HEK293 (cell line): ENCODE measurements around the gene IGF1R.

Experiments
- CTCF ChIA-PET: fragments of 350-600 bp; formaldehyde crosslinking; extraction: SDS; loops from one replicate; lab custom pipeline; 2021; ENCODE audit warnings: antibody characterized with exemption; lab: Yijun Ruan, JAX
- POLR2A ChIA-PET: fragments of 300-600 bp; formaldehyde crosslinking; extraction: SDS; loops from one replicate; lab custom pipeline; 2020; ENCODE audit warnings: antibody characterized with exemption, inconsistent platforms; lab: Yijun Ruan, JAX
- H3K27ac ChIP-seq: fragments of 200-500 bp; sonication (Bioruptor generic); 2 replicates; pipeline ENCODE4 v1.5.1; 2014; ENCODE audit warnings: low read depth, low read length, control low read depth, inconsistent platforms; ENCODE audit errors: extremely low read depth
- H3K36me3 ChIP-seq, 2 experiments: fragments of 200-500 bp in 1 of 2; sonication (Bioruptor generic) in 1 of 2; 1 replicate in 1 of 2; 2 replicates in 1 of 2; pipeline ENCODE4 v1.5.1; 2014 to 2017; ENCODE audit warnings: inconsistent platforms in 2 of 2, low read length in 2 of 2; ENCODE audit not compliant: control insufficient read depth in 2 of 2, insufficient read depth in 1 of 2
- H3K4me1 ChIP-seq: fragments of 200-500 bp; sonication (Bioruptor generic); 2 replicates; pipeline ENCODE4 v1.5.1; 2014; ENCODE audit warnings: mild to moderate bottlenecking, low read length, inconsistent platforms; ENCODE audit not compliant: control insufficient read depth, insufficient read depth
- H3K4me3 ChIP-seq: 2 replicates; pipeline ENCODE4 v1.5.1; 2011; ENCODE audit warnings: low read depth, mild to moderate bottlenecking, control low read depth, low read length, moderate library complexity
- H3K9me3 ChIP-seq: fragments of 200-500 bp; sonication (Bioruptor generic); 2 replicates; pipeline ENCODE4 v1.5.1; 2014; ENCODE audit warnings: low read depth, low read length, inconsistent platforms; ENCODE audit not compliant: control insufficient read depth, insufficient read depth
- BCL11A ChIP-seq: fragments of 450-650 bp; formaldehyde crosslinking; IDR thresholded peaks from 2 replicates; pipeline ENCODE4 v1.5.1; 2016; ENCODE audit warnings: low read depth, missing biosample characterization, missing genetic modification characterization
- GFI1B ChIP-seq: fragments of 450-650 bp; formaldehyde crosslinking; IDR thresholded peaks from 2 replicates; pipeline ENCODE4 v1.5.1; 2016; ENCODE audit warnings: missing biosample characterization, missing genetic modification characterization
- GLIS1 ChIP-seq: fragments of 450-650 bp; formaldehyde crosslinking; IDR thresholded peaks from 2 replicates; pipeline ENCODE4 v1.5.1; 2016; ENCODE audit warnings: missing biosample characterization, missing genetic modification characterization
- KLF10 ChIP-seq: fragments of 450-650 bp; IDR thresholded peaks from 2 replicates; pipeline ENCODE4 v1.5.1; 2018; ENCODE audit warnings: missing biosample characterization, mild to moderate bottlenecking, missing genetic modification characterization
- PRDM1 ChIP-seq: fragments of 450-650 bp; formaldehyde crosslinking; IDR thresholded peaks from 2 replicates; pipeline ENCODE4; 2016; ENCODE audit warnings: missing biosample characterization, missing genetic modification characterization
- SETDB1 ChIP-seq: IDR thresholded peaks from one replicate; pipeline ENCODE4 v1.6.1; 2017; ENCODE audit warnings: mild to moderate bottlenecking, low read length, moderate library complexity, mixed read lengths; ENCODE audit not compliant: insufficient read length
- ZNF114 ChIP-seq: fragments of 450-650 bp; formaldehyde crosslinking; IDR thresholded peaks from 2 replicates; pipeline ENCODE4 v1.5.0; 2017; ENCODE audit warnings: missing biosample characterization, missing genetic modification characterization
- ZNF133 ChIP-seq: fragments of 450-650 bp; formaldehyde crosslinking; IDR thresholded peaks from 2 replicates; pipeline ENCODE4 v1.5.1; 2016; ENCODE audit warnings: missing biosample characterization, missing genetic modification characterization
- ZNF157 ChIP-seq: fragments of 450-650 bp; formaldehyde crosslinking; IDR thresholded peaks from 2 replicates; pipeline ENCODE4 v1.5.1; 2016; ENCODE audit warnings: missing biosample characterization, missing genetic modification characterization
- ZNF175 ChIP-seq: fragments of 450-650 bp; formaldehyde crosslinking; IDR thresholded peaks from 2 replicates; pipeline ENCODE4 v1.5.1; 2016; ENCODE audit warnings: missing biosample characterization, missing genetic modification characterization
- ZNF221 ChIP-seq: fragments of 450-650 bp; formaldehyde crosslinking; IDR thresholded peaks from 2 replicates; pipeline ENCODE4 v1.5.1; 2017; ENCODE audit warnings: missing biosample characterization, missing genetic modification characterization, borderline replicate concordance
- ZNF223 ChIP-seq: fragments of 450-650 bp; formaldehyde crosslinking; IDR thresholded peaks from 2 replicates; pipeline ENCODE4 v1.5.1; 2016; ENCODE audit warnings: missing biosample characterization, missing genetic modification characterization
- ZNF23 ChIP-seq: fragments of 450-650 bp; formaldehyde crosslinking; IDR thresholded peaks from 2 replicates; pipeline ENCODE4 v1.5.1; 2016; ENCODE audit warnings: missing biosample characterization, missing genetic modification characterization, borderline replicate concordance
- ZNF341 ChIP-seq: fragments of 450-650 bp; formaldehyde crosslinking; IDR thresholded peaks from 2 replicates; pipeline ENCODE4; 2016; ENCODE audit warnings: low read depth, missing biosample characterization, missing genetic modification characterization
- ZNF350 ChIP-seq: fragments of 450-650 bp; formaldehyde crosslinking; IDR thresholded peaks from 2 replicates; pipeline ENCODE4 v1.5.0; 2017; ENCODE audit warnings: missing biosample characterization, mild to moderate bottlenecking, missing genetic modification characterization
- ZNF404 ChIP-seq: fragments of 450-650 bp; formaldehyde crosslinking; IDR thresholded peaks from 2 replicates; pipeline ENCODE4 v1.5.1; 2017; ENCODE audit warnings: missing biosample characterization, missing genetic modification characterization
- ZNF473 ChIP-seq: fragments of 450-650 bp; formaldehyde crosslinking; IDR thresholded peaks from 2 replicates; pipeline ENCODE4 v1.5.1; 2017; ENCODE audit warnings: missing biosample characterization, missing genetic modification characterization
- ZNF510 ChIP-seq: fragments of 450-650 bp; formaldehyde crosslinking; IDR thresholded peaks from 2 replicates; pipeline ENCODE4 v1.5.1; 2018; ENCODE audit warnings: mild to moderate bottlenecking, missing genetic modification characterization, missing biosample characterization; ENCODE audit not compliant: insufficient replicate concordance
- ZNF530 ChIP-seq: fragments of 450-650 bp; formaldehyde crosslinking; IDR thresholded peaks from 2 replicates; pipeline ENCODE4 v1.5.1; 2016; ENCODE audit warnings: low read depth, missing biosample characterization, missing genetic modification characterization
- ZNF555 ChIP-seq: fragments of 450-650 bp; formaldehyde crosslinking; conservative IDR thresholded peaks from 2 replicates; pipeline ENCODE4 v1.5.1; 2017; ENCODE audit warnings: missing biosample characterization, mild to moderate bottlenecking, missing genetic modification characterization, inconsistent platforms
- ZNF560 ChIP-seq: fragments of 450-650 bp; formaldehyde crosslinking; IDR thresholded peaks from 2 replicates; pipeline ENCODE4 v1.5.1; 2017; ENCODE audit warnings: missing biosample characterization, missing genetic modification characterization, borderline replicate concordance
- ZNF561 ChIP-seq: fragments of 450-650 bp; IDR thresholded peaks from 2 replicates; pipeline ENCODE4 v1.5.1; 2018; ENCODE audit warnings: missing biosample characterization, missing genetic modification characterization, borderline replicate concordance
- ZNF670 ChIP-seq: fragments of 450-650 bp; formaldehyde crosslinking; IDR thresholded peaks from 2 replicates; pipeline ENCODE4 v1.5.1; 2016; ENCODE audit warnings: missing biosample characterization, missing genetic modification characterization, low read depth
- ZNF768 ChIP-seq: fragments of 450-650 bp; formaldehyde crosslinking; IDR thresholded peaks from 2 replicates; pipeline ENCODE4 v1.5.1; 2018; ENCODE audit warnings: missing biosample characterization, mild to moderate bottlenecking, missing genetic modification characterization
- ZNF837 ChIP-seq: fragments of 450-650 bp; formaldehyde crosslinking; IDR thresholded peaks from 2 replicates; pipeline ENCODE4 v1.5.1; 2016; ENCODE audit warnings: missing biosample characterization, missing genetic modification characterization
- ZSCAN16 ChIP-seq: fragments of 450-650 bp; formaldehyde crosslinking; IDR thresholded peaks from 2 replicates; pipeline ENCODE4 v1.5.1; 2016; ENCODE audit warnings: missing biosample characterization, missing genetic modification characterization
- TF ChIP-seq, protein P1 (sequence below): fragments of 450-650 bp; formaldehyde crosslinking; IDR thresholded peaks from 2 replicates; pipeline ENCODE4 v1.5.1; 2016; ENCODE audit warnings: missing biosample characterization, missing genetic modification characterization
- TF ChIP-seq, protein P2 (sequence below): fragments of 450-650 bp; formaldehyde crosslinking; IDR thresholded peaks from 2 replicates; pipeline ENCODE4 v1.5.1; 2017; ENCODE audit warnings: missing biosample characterization, missing genetic modification characterization
- TF ChIP-seq, protein P3 (sequence below): fragments of 450-650 bp; formaldehyde crosslinking; IDR thresholded peaks from 2 replicates; pipeline ENCODE4 v1.5.1; 2016; ENCODE audit warnings: missing biosample characterization, missing genetic modification characterization
- TF ChIP-seq, protein P4 (sequence below): fragments of 450-650 bp; formaldehyde crosslinking; IDR thresholded peaks from 2 replicates; pipeline ENCODE4 v1.5.1; 2016; ENCODE audit warnings: missing biosample characterization, missing genetic modification characterization, low read depth

The IGF1R gene

DNA sequence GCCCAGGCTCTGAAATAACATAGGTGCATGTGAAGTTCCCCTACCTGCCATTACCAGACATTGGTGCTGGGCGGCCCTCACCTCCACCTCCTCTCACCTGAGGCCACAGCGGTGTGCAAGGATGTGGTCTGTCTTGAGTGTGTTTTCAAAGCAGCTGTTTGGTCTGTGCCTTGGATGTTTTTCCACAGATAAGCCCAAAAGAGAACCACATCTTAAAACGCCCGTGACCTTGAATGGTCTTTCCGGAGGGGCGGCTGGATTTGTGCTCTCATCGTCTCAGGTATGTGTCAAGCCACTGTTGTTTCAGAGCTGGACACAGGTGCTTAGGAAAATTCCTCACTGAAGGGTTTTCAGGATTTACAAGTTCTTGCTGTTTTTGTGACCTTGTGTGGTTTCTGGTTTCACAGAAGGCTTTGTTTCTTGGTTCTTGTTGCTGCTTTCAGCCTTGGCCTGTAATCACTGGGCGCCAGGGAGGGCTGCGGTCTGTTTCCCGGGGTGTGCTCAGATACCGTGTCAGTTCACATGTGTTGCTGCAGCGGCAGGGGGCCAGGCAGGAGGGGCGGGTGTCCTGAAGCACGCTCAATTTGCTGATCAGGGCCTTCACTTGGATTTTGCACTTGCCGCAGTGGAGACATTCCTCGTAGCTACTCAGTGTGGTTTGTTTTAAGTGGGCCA is 128.4 kb downstream of the IGF1R start (continued):
- TF ChIP-seq KLF10 (tag by site-specific recombination) (peak; percentile 55; the same call in 1 of the 2 replicates), ZNF473 (no peak), ZNF670 (tag by site-specific recombination) (no peak), ZNF555 (tag by site-specific recombination) (no peak), ZSCAN16 (tag by site-specific recombination) (no peak), GLIS1 (tag by site-specific recombination) (peak; percentile 99), ZNF530 (no peak), ZNF221 (no peak), ZNF404 (tag by site-specific recombination) (no peak), ZNF350 (no peak), ZNF157 (tag by site-specific recombination) (no peak), ZNF510 (no peak), GFI1B (tag by site-specific recombination) (peak; percentile 73; the same call in 1 of the 2 replicates), ZNF561 (peak; percentile 76; the same call in 1 of the 2 replicates), ZNF175 (tag by site-specific recombination) (no peak), ZNF133 (no peak), ZNF114 (no peak)
- TF ChIP-seq, protein P1, sequence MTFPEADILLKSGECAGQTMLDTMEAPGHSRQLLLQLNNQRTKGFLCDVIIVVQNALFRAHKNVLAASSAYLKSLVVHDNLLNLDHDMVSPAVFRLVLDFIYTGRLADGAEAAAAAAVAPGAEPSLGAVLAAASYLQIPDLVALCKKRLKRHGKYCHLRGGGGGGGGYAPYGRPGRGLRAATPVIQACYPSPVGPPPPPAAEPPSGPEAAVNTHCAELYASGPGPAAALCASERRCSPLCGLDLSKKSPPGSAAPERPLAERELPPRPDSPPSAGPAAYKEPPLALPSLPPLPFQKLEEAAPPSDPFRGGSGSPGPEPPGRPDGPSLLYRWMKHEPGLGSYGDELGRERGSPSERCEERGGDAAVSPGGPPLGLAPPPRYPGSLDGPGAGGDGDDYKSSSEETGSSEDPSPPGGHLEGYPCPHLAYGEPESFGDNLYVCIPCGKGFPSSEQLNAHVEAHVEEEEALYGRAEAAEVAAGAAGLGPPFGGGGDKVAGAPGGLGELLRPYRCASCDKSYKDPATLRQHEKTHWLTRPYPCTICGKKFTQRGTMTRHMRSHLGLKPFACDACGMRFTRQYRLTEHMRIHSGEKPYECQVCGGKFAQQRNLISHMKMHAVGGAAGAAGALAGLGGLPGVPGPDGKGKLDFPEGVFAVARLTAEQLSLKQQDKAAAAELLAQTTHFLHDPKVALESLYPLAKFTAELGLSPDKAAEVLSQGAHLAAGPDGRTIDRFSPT (tag by site-specific recombination), result peak; percentile 89
- TF ChIP-seq, protein P2, sequence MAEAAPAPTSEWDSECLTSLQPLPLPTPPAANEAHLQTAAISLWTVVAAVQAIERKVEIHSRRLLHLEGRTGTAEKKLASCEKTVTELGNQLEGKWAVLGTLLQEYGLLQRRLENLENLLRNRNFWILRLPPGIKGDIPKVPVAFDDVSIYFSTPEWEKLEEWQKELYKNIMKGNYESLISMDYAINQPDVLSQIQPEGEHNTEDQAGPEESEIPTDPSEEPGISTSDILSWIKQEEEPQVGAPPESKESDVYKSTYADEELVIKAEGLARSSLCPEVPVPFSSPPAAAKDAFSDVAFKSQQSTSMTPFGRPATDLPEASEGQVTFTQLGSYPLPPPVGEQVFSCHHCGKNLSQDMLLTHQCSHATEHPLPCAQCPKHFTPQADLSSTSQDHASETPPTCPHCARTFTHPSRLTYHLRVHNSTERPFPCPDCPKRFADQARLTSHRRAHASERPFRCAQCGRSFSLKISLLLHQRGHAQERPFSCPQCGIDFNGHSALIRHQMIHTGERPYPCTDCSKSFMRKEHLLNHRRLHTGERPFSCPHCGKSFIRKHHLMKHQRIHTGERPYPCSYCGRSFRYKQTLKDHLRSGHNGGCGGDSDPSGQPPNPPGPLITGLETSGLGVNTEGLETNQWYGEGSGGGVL (tag by site-specific recombination), result no peak
- TF ChIP-seq, protein P3, sequence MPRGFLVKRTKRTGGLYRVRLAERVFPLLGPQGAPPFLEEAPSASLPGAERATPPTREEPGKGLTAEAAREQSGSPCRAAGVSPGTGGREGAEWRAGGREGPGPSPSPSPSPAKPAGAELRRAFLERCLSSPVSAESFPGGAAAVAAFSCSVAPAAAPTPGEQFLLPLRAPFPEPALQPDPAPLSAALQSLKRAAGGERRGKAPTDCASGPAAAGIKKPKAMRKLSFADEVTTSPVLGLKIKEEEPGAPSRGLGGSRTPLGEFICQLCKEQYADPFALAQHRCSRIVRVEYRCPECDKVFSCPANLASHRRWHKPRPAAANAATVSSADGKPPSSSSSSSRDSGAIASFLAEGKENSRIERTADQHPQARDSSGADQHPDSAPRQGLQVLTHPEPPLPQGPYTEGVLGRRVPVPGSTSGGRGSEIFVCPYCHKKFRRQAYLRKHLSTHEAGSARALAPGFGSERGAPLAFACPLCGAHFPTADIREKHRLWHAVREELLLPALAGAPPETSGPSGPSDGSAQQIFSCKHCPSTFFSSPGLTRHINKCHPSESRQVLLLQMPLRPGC (tag by site-specific recombination), result 0 out of 2 replicates have a peak, but pooled peaks have one; percentile 53
- TF ChIP-seq, protein P4, sequence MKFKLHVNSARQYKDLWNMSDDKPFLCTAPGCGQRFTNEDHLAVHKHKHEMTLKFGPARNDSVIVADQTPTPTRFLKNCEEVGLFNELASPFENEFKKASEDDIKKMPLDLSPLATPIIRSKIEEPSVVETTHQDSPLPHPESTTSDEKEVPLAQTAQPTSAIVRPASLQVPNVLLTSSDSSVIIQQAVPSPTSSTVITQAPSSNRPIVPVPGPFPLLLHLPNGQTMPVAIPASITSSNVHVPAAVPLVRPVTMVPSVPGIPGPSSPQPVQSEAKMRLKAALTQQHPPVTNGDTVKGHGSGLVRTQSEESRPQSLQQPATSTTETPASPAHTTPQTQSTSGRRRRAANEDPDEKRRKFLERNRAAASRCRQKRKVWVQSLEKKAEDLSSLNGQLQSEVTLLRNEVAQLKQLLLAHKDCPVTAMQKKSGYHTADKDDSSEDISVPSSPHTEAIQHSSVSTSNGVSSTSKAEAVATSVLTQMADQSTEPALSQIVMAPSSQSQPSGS (tag by site-specific recombination), result no peak

DNA sequence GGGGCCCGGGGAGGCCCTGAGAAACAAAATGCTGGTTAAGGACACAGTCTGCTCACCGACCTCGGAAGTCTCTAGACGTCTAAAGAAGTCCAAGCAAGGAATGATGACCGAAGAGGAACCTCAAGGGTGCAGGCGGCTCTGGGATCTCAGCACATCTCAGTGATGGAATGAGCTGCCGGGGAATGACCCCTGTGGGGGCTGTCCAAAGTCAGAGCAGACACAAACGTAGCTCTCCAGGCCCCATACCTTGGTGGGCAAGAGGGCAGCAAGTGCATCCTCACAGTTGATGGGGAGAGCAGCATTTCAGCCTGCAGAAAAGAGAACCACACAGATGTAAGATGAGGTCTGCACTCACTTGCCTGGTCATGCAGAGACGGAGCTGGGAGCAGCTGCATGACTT is 129.1 kb downstream of the IGF1R start:
- POLR2A ChIA-PET, result interaction anchor here (0.6 kb wide), 1 partner anchor 49 kb away, joined by 6 read pairs; no protein-coding TSS in a partner anchor
- CTCF ChIA-PET, result interaction anchor here (0.6 to 4.6 kb wide), 7 partner anchors 10 to 1724 kb away, joined by 3 to 66 read pairs (median 13); no protein-coding TSS in a partner anchor
- no peak overlapping the region for H3K4me3 ChIP-seq
- H3K36me3 ChIP-seq, result no peaks in the 10 kb centered on the region
- peak overlapping the region; percentile 71 for H3K27ac ChIP-seq
- H3K4me1 ChIP-seq, result peaks cover 32% of the 10 kb centered on the region
- H3K9me3 ChIP-seq, result no peaks in the 10 kb centered on the region
- no peak for TF ChIP-seq ZNF837
- TF ChIP-seq ZNF560 (tag by site-specific recombination), result no peak
- TF ChIP-seq ZNF223 (tag by site-specific recombination), result no peak
- no peak for TF ChIP-seq ZNF341 (tag by site-specific recombination)
- no peak for TF ChIP-seq ZNF768 (tag by site-specific recombination)
- TF ChIP-seq, protein P1 (tag by site-specific recombination), result no peak
- no peak for TF ChIP-seq PRDM1
- TF ChIP-seq ZNF23, result no peak
- TF ChIP-seq SETDB1, result no peak
- TF ChIP-seq BCL11A, result no peak
